ENCODE results near the gene BAZ2B.

GRCh38 chr2:159637988-159638501 lies 21.7 kb upstream of the BAZ2B start:
- TF ChIP-seq, protein P1, sequence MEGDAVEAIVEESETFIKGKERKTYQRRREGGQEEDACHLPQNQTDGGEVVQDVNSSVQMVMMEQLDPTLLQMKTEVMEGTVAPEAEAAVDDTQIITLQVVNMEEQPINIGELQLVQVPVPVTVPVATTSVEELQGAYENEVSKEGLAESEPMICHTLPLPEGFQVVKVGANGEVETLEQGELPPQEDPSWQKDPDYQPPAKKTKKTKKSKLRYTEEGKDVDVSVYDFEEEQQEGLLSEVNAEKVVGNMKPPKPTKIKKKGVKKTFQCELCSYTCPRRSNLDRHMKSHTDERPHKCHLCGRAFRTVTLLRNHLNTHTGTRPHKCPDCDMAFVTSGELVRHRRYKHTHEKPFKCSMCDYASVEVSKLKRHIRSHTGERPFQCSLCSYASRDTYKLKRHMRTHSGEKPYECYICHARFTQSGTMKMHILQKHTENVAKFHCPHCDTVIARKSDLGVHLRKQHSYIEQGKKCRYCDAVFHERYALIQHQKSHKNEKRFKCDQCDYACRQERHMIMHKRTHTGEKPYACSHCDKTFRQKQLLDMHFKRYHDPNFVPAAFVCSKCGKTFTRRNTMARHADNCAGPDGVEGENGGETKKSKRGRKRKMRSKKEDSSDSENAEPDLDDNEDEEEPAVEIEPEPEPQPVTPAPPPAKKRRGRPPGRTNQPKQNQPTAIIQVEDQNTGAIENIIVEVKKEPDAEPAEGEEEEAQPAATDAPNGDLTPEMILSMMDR (IDR thresholded peaks at IDR 0.05), result no peak
- no peak for TF ChIP-seq POLR2A (IDR thresholded peaks at IDR 0.05)

Data from lower leg skin (tissue), 3 donors.